Nephron progenitor cell (in vitro differentiated cells): ENCODE measurements around the gene PTPN20.
"Not testable (repeated sequence)": the region's sequence is repeated elsewhere in the genome, so short reads cannot be mapped to it uniquely, and the experiment has no call there.

Experiments used
- DNase-seq: peaks from one replicate; pipeline ENCODE4 v3.0.0; 2021
- H3K27ac Mint-ChIP-seq: 2 replicates; pipeline ENCODE4 v1.8.0; 2021; ENCODE audit warnings: mild to moderate bottlenecking, moderate library complexity, mixed read lengths
- H3K27me3 Mint-ChIP-seq: 2 replicates; pipeline ENCODE4 v1.8.0; 2021; ENCODE audit warnings: mild to moderate bottlenecking, low read depth, mixed read lengths; ENCODE audit not compliant: poor library complexity
- H3K36me3 Mint-ChIP-seq: 2 replicates; pipeline ENCODE4 v1.8.0; 2021; ENCODE audit warnings: low read depth, mixed read lengths
- H3K4me1 Mint-ChIP-seq: 2 replicates; pipeline ENCODE4 v1.8.0; 2021; ENCODE audit warnings: mixed read lengths
- H3K4me3 Mint-ChIP-seq: 2 replicates; pipeline ENCODE4 v1.8.0; 2021; ENCODE audit warnings: mild to moderate bottlenecking, moderate library complexity, mixed read lengths
- H3K9me3 Mint-ChIP-seq: 2 replicates; pipeline ENCODE4 v1.8.0; 2021; ENCODE audit warnings: mild to moderate bottlenecking, moderate library complexity, mixed read lengths

PTPN20 gene

GRCh38 chr10:46925156-46925555, 13.9 kb downstream of the PTPN20 start:
- H3K27me3 Mint-ChIP-seq, H3K4me3 Mint-ChIP-seq, H3K4me1 Mint-ChIP-seq, H3K27ac Mint-ChIP-seq, H3K36me3 Mint-ChIP-seq, DNase-seq, H3K9me3 Mint-ChIP-seq: not testable (repeated sequence)

- not testable (repeated sequence) for DNase-seq, H3K36me3 Mint-ChIP-seq, H3K9me3 Mint-ChIP-seq, H3K4me3 Mint-ChIP-seq, H3K27ac Mint-ChIP-seq, H3K4me1 Mint-ChIP-seq, H3K27me3 Mint-ChIP-seq
Observed at GRCh38 chr10:46925853-46926252, 14.6 kb downstream of the PTPN20 start.

- not testable (repeated sequence) for H3K36me3 Mint-ChIP-seq, H3K9me3 Mint-ChIP-seq, H3K27me3 Mint-ChIP-seq, H3K4me3 Mint-ChIP-seq, DNase-seq, H3K27ac Mint-ChIP-seq, H3K4me1 Mint-ChIP-seq
Observed at GRCh38 chr10:46928810-46929209, 17.6 kb downstream of the PTPN20 start.

GRCh38 chr10:46932383-46932782, 21.2 kb downstream of the PTPN20 start:
- not testable (repeated sequence) for H3K4me1 Mint-ChIP-seq, H3K27ac Mint-ChIP-seq, DNase-seq, H3K9me3 Mint-ChIP-seq, H3K36me3 Mint-ChIP-seq, H3K27me3 Mint-ChIP-seq, H3K4me3 Mint-ChIP-seq

- not testable (repeated sequence) for H3K4me1 Mint-ChIP-seq, DNase-seq, H3K36me3 Mint-ChIP-seq, H3K4me3 Mint-ChIP-seq, H3K9me3 Mint-ChIP-seq, H3K27me3 Mint-ChIP-seq, H3K27ac Mint-ChIP-seq
Observed at GRCh38 chr10:46941091-46941490, 29.9 kb downstream of the PTPN20 start.

- H3K4me3 Mint-ChIP-seq, H3K4me1 Mint-ChIP-seq, DNase-seq, H3K9me3 Mint-ChIP-seq, H3K27ac Mint-ChIP-seq, H3K36me3 Mint-ChIP-seq, H3K27me3 Mint-ChIP-seq: not testable (repeated sequence)
Observed at GRCh38 chr10:46948687-46949518, 37.7 kb downstream of the PTPN20 start.

- not testable (repeated sequence) for H3K27ac Mint-ChIP-seq, H3K4me1 Mint-ChIP-seq, H3K4me3 Mint-ChIP-seq
Observed at GRCh38 chr10:46952540-46952939, 41.3 kb downstream of the PTPN20 start.

GRCh38 chr10:46960742-46961141, 49.5 kb downstream of the PTPN20 start:
- H3K36me3 Mint-ChIP-seq, H3K27ac Mint-ChIP-seq, DNase-seq, H3K9me3 Mint-ChIP-seq, H3K4me3 Mint-ChIP-seq, H3K27me3 Mint-ChIP-seq, H3K4me1 Mint-ChIP-seq: not testable (repeated sequence)

More at GRCh38 chr10:46952540-46952939, 41.3 kb downstream of the PTPN20 start:
- not testable (repeated sequence) for DNase-seq, H3K27me3 Mint-ChIP-seq, H3K9me3 Mint-ChIP-seq, H3K36me3 Mint-ChIP-seq

- H3K36me3 Mint-ChIP-seq, H3K27me3 Mint-ChIP-seq: not testable (repeated sequence)
Observed at GRCh38 chr10:46963356-46963755, 52.1 kb downstream of the PTPN20 start.

GRCh38 chr10:46967013-46967412, 55.8 kb downstream of the PTPN20 start:
- H3K27me3 Mint-ChIP-seq, H3K9me3 Mint-ChIP-seq, H3K36me3 Mint-ChIP-seq, DNase-seq, H3K4me3 Mint-ChIP-seq, H3K27ac Mint-ChIP-seq, H3K4me1 Mint-ChIP-seq: not testable (repeated sequence)

More at GRCh38 chr10:46963356-46963755, 52.1 kb downstream of the PTPN20 start:
- not testable (repeated sequence) for DNase-seq, H3K4me1 Mint-ChIP-seq, H3K4me3 Mint-ChIP-seq, H3K9me3 Mint-ChIP-seq, H3K27ac Mint-ChIP-seq

GRCh38 chr10:46980223-46980622, 69.0 kb downstream of the PTPN20 start:
- H3K27ac Mint-ChIP-seq, H3K27me3 Mint-ChIP-seq, H3K9me3 Mint-ChIP-seq, H3K4me1 Mint-ChIP-seq, H3K36me3 Mint-ChIP-seq, DNase-seq, H3K4me3 Mint-ChIP-seq: not testable (repeated sequence)

GRCh38 chr10:46987233-46987924, 76.2 kb downstream of the PTPN20 start:
- DNase-seq, H3K36me3 Mint-ChIP-seq, H3K4me3 Mint-ChIP-seq, H3K4me1 Mint-ChIP-seq, H3K27ac Mint-ChIP-seq, H3K27me3 Mint-ChIP-seq, H3K9me3 Mint-ChIP-seq: not testable (repeated sequence)
